ENCODE measurements around the gene METTL18.
A peak's percentile ranks its signal among the peaks of the same experiment; 100 is the strongest.

The METTL18 gene

GRCh38 chr1:169802888-169803287 lies 8.2 kb upstream of the METTL18 start:
- Mint-ChIP-seq H3K4me1 (no peaks in the 10 kb centered on the region), H3K9me3 (no peaks in the 10 kb centered on the region), H3K36me3 (peaks cover 5% of the 10 kb centered on the region), H3K27ac (no peak overlapping the region), H3K27me3 (no peaks in the 10 kb centered on the region), H3K4me3 (no peak overlapping the region)

GRCh38 chr1:169797281-169797680 lies 2.6 kb upstream of the METTL18 start:
- H3K9me3 Mint-ChIP-seq = no peaks in the 10 kb centered on the region
- no peak overlapping the region for H3K4me3 Mint-ChIP-seq
- no peak overlapping the region for H3K27ac Mint-ChIP-seq
- H3K4me1 Mint-ChIP-seq = peaks cover 42% of the 10 kb centered on the region
- no peaks in the 10 kb centered on the region for H3K27me3 Mint-ChIP-seq
- peaks cover 5% of the 10 kb centered on the region for H3K36me3 Mint-ChIP-seq

GRCh38 chr1:169796274-169796810 lies 1.6 kb upstream of the METTL18 start:
- no peaks in the 10 kb centered on the region for H3K27me3 Mint-ChIP-seq
- H3K4me1 Mint-ChIP-seq = peaks cover 51% of the 10 kb centered on the region
- H3K4me3 Mint-ChIP-seq = peak overlapping the region; percentile 55
- peaks cover 10% of the 10 kb centered on the region for H3K36me3 Mint-ChIP-seq
- H3K9me3 Mint-ChIP-seq = no peaks in the 10 kb centered on the region
- peak overlapping the region; percentile 48 for H3K27ac Mint-ChIP-seq

GRCh38 chr1:169795687-169796086 lies 980 bp upstream of the METTL18 start:
- Mint-ChIP-seq H3K9me3 (no peaks in the 10 kb centered on the region), H3K27me3 (no peaks in the 10 kb centered on the region), H3K27ac (peak overlapping the region; percentile 99), H3K4me3 (peak overlapping the region; percentile 99), H3K36me3 (peaks cover 10% of the 10 kb centered on the region), H3K4me1 (peaks cover 53% of the 10 kb centered on the region)

GRCh38 chr1:169793730-169794129 lies 977 bp downstream of the METTL18 start:
- Mint-ChIP-seq H3K27ac (peak overlapping the region; percentile 99), H3K27me3 (no peaks in the 10 kb centered on the region), H3K4me1 (peaks cover 53% of the 10 kb centered on the region), H3K9me3 (no peaks in the 10 kb centered on the region), H3K4me3 (peak overlapping the region; percentile 99), H3K36me3 (peaks cover 10% of the 10 kb centered on the region)

- Mint-ChIP-seq H3K9me3 (no peaks in the 10 kb centered on the region), H3K4me1 (peaks cover 22% of the 10 kb centered on the region), H3K4me3 (no peak overlapping the region), H3K27me3 (peaks cover 12% of the 10 kb centered on the region), H3K36me3 (peaks cover 9% of the 10 kb centered on the region), H3K27ac (no peak overlapping the region)
These were observed 6.3 kb downstream of the METTL18 start for GRCh38 chr1:169788402-169788801.

- Mint-ChIP-seq H3K9me3 (no peaks in the 10 kb centered on the region), H3K4me1 (peaks cover 8% of the 10 kb centered on the region), H3K27ac (no peak overlapping the region), H3K36me3 (peaks cover 3% of the 10 kb centered on the region), H3K27me3 (peaks cover 15% of the 10 kb centered on the region), H3K4me3 (no peak overlapping the region)
These were observed 7.7 kb downstream of the METTL18 start for GRCh38 chr1:169786974-169787373.

GRCh38 chr1:169785267-169785666 lies 9.4 kb downstream of the METTL18 start:
- Mint-ChIP-seq H3K36me3 (no peaks in the 10 kb centered on the region), H3K27ac (no peak overlapping the region), H3K4me1 (no peaks in the 10 kb centered on the region), H3K27me3 (peaks cover 15% of the 10 kb centered on the region), H3K4me3 (no peak overlapping the region), H3K9me3 (no peaks in the 10 kb centered on the region)

- no peaks in the 10 kb centered on the region for H3K9me3 Mint-ChIP-seq
- no peak overlapping the region for H3K27ac Mint-ChIP-seq
- H3K4me1 Mint-ChIP-seq = no peaks in the 10 kb centered on the region
- H3K27me3 Mint-ChIP-seq = peaks cover 15% of the 10 kb centered on the region
- H3K4me3 Mint-ChIP-seq = no peak overlapping the region
- H3K36me3 Mint-ChIP-seq = no peaks in the 10 kb centered on the region
These were observed 10.6 kb downstream of the METTL18 start for GRCh38 chr1:169784102-169784501.

- H3K9me3 Mint-ChIP-seq = no peaks in the 10 kb centered on the region
- no peaks in the 10 kb centered on the region for H3K4me1 Mint-ChIP-seq
- H3K27ac Mint-ChIP-seq = no peak overlapping the region
- H3K36me3 Mint-ChIP-seq = no peaks in the 10 kb centered on the region
- no peak overlapping the region for H3K4me3 Mint-ChIP-seq
- H3K27me3 Mint-ChIP-seq = peaks cover 15% of the 10 kb centered on the region
These were observed 12.1 kb downstream of the METTL18 start for GRCh38 chr1:169782596-169782995.

- H3K4me1 Mint-ChIP-seq = no peaks in the 10 kb centered on the region
- H3K27ac Mint-ChIP-seq = no peak overlapping the region
- no peaks in the 10 kb centered on the region for H3K36me3 Mint-ChIP-seq
- H3K4me3 Mint-ChIP-seq = no peak overlapping the region
- H3K27me3 Mint-ChIP-seq = peaks cover 10% of the 10 kb centered on the region
- no peaks in the 10 kb centered on the region for H3K9me3 Mint-ChIP-seq
These were observed 14.7 kb downstream of the METTL18 start for GRCh38 chr1:169779970-169780369.

- Mint-ChIP-seq H3K27ac (no peak overlapping the region), H3K27me3 (peaks cover 3% of the 10 kb centered on the region), H3K4me3 (no peak overlapping the region), H3K36me3 (no peaks in the 10 kb centered on the region), H3K4me1 (no peaks in the 10 kb centered on the region), H3K9me3 (no peaks in the 10 kb centered on the region)
These were observed 15.6 kb downstream of the METTL18 start for GRCh38 chr1:169779150-169779549.

GRCh38 chr1:169776440-169776839 lies 18.3 kb downstream of the METTL18 start:
- Mint-ChIP-seq H3K36me3 (no peaks in the 10 kb centered on the region), H3K9me3 (no peaks in the 10 kb centered on the region), H3K27me3 (no peaks in the 10 kb centered on the region), H3K4me3 (no peak overlapping the region), H3K27ac (no peak overlapping the region), H3K4me1 (no peaks in the 10 kb centered on the region)

GRCh38 chr1:169768161-169768560 lies 26.5 kb downstream of the METTL18 start:
- peaks cover 4% of the 10 kb centered on the region for H3K27me3 Mint-ChIP-seq
- no peak overlapping the region for H3K27ac Mint-ChIP-seq
- H3K4me3 Mint-ChIP-seq = no peak overlapping the region
- no peaks in the 10 kb centered on the region for H3K4me1 Mint-ChIP-seq
- H3K9me3 Mint-ChIP-seq = no peaks in the 10 kb centered on the region
- no peaks in the 10 kb centered on the region for H3K36me3 Mint-ChIP-seq

GRCh38 chr1:169765580-169766331 lies 29.0 kb downstream of the METTL18 start:
- H3K27ac Mint-ChIP-seq = no peak overlapping the region
- no peaks in the 10 kb centered on the region for H3K9me3 Mint-ChIP-seq
- no peaks in the 10 kb centered on the region for H3K36me3 Mint-ChIP-seq
- no peak overlapping the region for H3K4me3 Mint-ChIP-seq
- no peaks in the 10 kb centered on the region for H3K4me1 Mint-ChIP-seq
- H3K27me3 Mint-ChIP-seq = peaks cover 6% of the 10 kb centered on the region

- no peak overlapping the region for H3K27ac Mint-ChIP-seq
- no peak overlapping the region for H3K4me3 Mint-ChIP-seq
- H3K27me3 Mint-ChIP-seq = peaks cover 6% of the 10 kb centered on the region
These were observed 29.8 kb downstream of the METTL18 start for GRCh38 chr1:169764919-169765318.

More at GRCh38 chr1:169764919-169765318, 29.8 kb downstream of the METTL18 start:
- Mint-ChIP-seq H3K4me1 (no peaks in the 10 kb centered on the region), H3K9me3 (no peaks in the 10 kb centered on the region), H3K36me3 (peaks cover 2% of the 10 kb centered on the region)

All from activated naive CD4-positive, alpha-beta T cell treated with anti-CD3 and anti-CD28 coated beads, Interleukin-2, amount 50 U/mL, for 24 hours (primary cell).